K562 (cell line): ENCODE data around the gene CBX2. TPM values are rescaled to one million over a fixed set of nuclear protein-coding genes. Genes with fewer than 3 reads are reported as not detected.
A peak's percentile ranks its signal among the peaks of the same experiment; 100 is the strongest.

ENCODE experiments used
- AFF1 ChIP-seq, 2 experiments: fragments of 450-650 bp; IDR thresholded peaks; 2 replicates each; pipeline ENCODE4 v1.6.1; 2018; ENCODE audit warnings: mild to moderate bottlenecking in 2 of 2, low read depth in 1 of 2; ENCODE audit not compliant: partially characterized antibody in 2 of 2
- E2F6 ChIP-seq, 2 experiments: IDR thresholded peaks; 2 replicates each; pipeline ENCODE4 v1.6.1; 2011; ENCODE audit warnings: borderline replicate concordance in 1 of 2, control low read depth in 1 of 2, low read depth in 1 of 2, low read length in 1 of 2, mild to moderate bottlenecking in 1 of 2, mixed read lengths in 1 of 2, moderate library complexity in 1 of 2; ENCODE audit not compliant: insufficient read depth in 1 of 2, insufficient read length in 1 of 2, poor library complexity in 1 of 2, severe bottlenecking in 1 of 2; ENCODE audit errors: extremely low read depth in 1 of 2
- KDM1A ChIP-seq, 2 experiments: fragments of 450-650 bp; IDR thresholded peaks; 2 replicates each; pipeline ENCODE4 v1.6.1; 2016; ENCODE audit warnings: mild to moderate bottlenecking in 2 of 2
- NEUROD1 ChIP-seq: fragments of 150-350 bp; IDR thresholded peaks from 2 replicates; pipeline ENCODE4 v1.6.1; 2014; ENCODE audit warnings: borderline replicate concordance, low read length, low read depth; ENCODE audit not compliant: partially characterized antibody
- ZBTB40 ChIP-seq, 2 experiments: fragments of 450-650 bp in 1 of 2; sonication (generic) in 1 of 2; formaldehyde crosslinking in 1 of 2; IDR thresholded peaks; 2 replicates each; pipeline versions ENCODE4 v1.7.1 to v1.9.0; 2016 to 2022; ENCODE audit warnings: inconsistent platforms in 1 of 2, mild to moderate bottlenecking in 1 of 2, missing genetic modification reagents in 1 of 2
- ZBTB7A ChIP-seq: IDR thresholded peaks from 2 replicates; pipeline ENCODE4 v1.6.1; 2011; ENCODE audit warnings: low read depth, mild to moderate bottlenecking, low read length, moderate library complexity, borderline replicate concordance; ENCODE audit not compliant: control insufficient read depth
- ZNF165 ChIP-seq: fragments of 250-450 bp; sonication (Bioruptor Pico); IDR thresholded peaks from 2 replicates; pipeline ENCODE4 v1.4.0; 2020; ENCODE audit warnings: borderline replicate concordance
- ZNF174 ChIP-seq: fragments of 250-450 bp; sonication (Bioruptor Pico); IDR thresholded peaks from 2 replicates; pipeline ENCODE4 v1.4.0; 2020; ENCODE audit warnings: mild to moderate bottlenecking
- ZNF586 ChIP-seq: fragments of 450-650 bp; formaldehyde crosslinking; conservative IDR thresholded peaks from 2 replicates; pipeline ENCODE4 v1.4.0; 2020; ENCODE audit warnings: mild to moderate bottlenecking, moderate library complexity
- ZNF644 ChIP-seq: fragments of 200-800 bp; sonication (Bioruptor generic); IDR thresholded peaks from 2 replicates; pipeline ENCODE4 v1.6.1; 2016; ENCODE audit warnings: low read depth, missing genetic modification characterization, missing compliant biosample characterization
- polyA plus RNA-seq, 8 experiments: library from polyadenylated mRNA; depleted of rRNA in 4 of 8; stranded (reverse) in 5 of 8; unstranded in 3 of 8; fragments of >200 nt; fragmentation: Nextera tagmentation in 2 of 8; fragmentation: Illumina TruSeq in 1 of 8; extraction: Ambion mirVana in 2 of 8; extraction: Trizol in 1 of 8; gene quantifications; 2 replicates each; pipeline versions ENCODE4 v1.2.1 to v1.2.3, GENCODE V29; 2011 to 2014; ENCODE audit warnings: inconsistent platforms in 1 of 8, missing spikeins in 1 of 8
- total RNA-seq, 7 experiments: library from RNA; depleted of rRNA in 6 of 7; stranded (reverse); fragments of >200 nt in 6 of 7; fragmentation: Illumina TruSeq in 2 of 7; extraction: Trizol in 2 of 7; gene quantifications; 2 replicates each; pipeline versions ENCODE4 v1.2.1 to v1.2.3, GENCODE V29; 2011 to 2021; ENCODE audit warnings: low replicate concordance in 1 of 7

Gene CBX2
- total and polyA plus RNA-seq, 9 of the 15 experiments (the other 6 are each of a cell fraction or from before 2014, with no cell fraction given), result 0.66 to 26.9 (median 13.9) TPM

DNA sequence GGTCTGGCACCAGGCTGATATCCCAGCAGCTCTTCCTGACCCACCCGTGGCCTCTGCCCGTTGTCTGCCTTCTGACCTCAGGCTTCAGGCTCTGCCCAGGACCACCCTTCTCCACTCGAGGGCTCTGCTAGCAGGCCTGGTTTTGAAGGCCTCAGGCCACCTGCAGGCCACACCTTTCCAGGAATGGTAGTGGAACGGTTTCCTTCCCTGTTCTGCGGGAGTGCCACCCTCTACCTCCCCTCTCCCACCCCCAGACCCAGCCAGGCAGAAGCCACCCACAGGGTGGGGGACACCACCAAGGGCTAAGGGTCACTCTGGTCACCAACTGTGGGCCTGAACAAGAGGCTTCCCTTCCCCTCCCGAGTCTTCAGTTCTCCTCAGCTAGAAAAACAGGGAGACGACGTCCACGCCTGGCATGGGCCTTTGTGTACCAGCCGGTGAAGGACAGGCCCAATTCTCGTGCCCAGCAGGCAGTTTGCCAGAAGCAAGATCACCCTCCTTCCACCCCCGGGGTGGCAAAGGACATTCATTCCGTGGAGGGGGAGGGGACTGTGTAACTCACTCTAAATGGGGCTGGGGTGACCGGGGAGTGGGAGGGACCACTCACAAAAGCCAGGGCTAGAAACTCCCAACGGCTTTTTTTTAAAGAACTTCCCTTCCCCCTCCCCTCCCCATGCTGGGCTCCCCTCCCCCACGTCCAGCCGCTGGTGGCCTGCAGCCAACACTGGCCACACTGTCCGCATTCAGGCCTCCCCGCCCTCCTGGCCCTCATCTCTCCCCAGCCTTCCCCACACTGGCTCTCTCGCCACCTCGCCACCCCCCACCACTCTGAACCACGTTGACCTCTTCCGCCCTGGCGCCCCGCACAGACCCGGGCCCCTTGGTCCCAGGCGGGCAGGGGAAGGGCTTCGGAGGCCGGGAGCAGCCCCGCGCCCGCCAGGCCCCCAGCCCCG, 53.6 kb downstream of the CBX2 start (continued):
- TF ChIP-seq E2F6 (IDR thresholded peaks at IDR 0.05; ENCODE audit: borderline replicate concordance in 1 of 2, extremely low read depth in 1 of 2, insufficient read depth in 1 of 2, insufficient read length in 1 of 2, low read depth in 1 of 2, low read length in 1 of 2, poor library complexity in 1 of 2, severe bottlenecking in 1 of 2) (peak in 1 of 2 experiments; percentile 49), ZBTB7A (peak; percentile 91), ZNF165 (CRISPR knock-in tag) (no peak), ZBTB40 (IDR thresholded peaks at IDR 0.05) (peak; percentile 44; the same call in 1 of the 2 replicates), ZBTB40 (CRISPR knock-in tag; IDR thresholded peaks at IDR 0.05) (no peak), ZNF586 (CRISPR knock-in tag) (peak; percentile 50; the same call in 1 of the 2 replicates), AFF1 (IDR thresholded peaks at IDR 0.05; ENCODE audit: low read depth in 1 of 2, partially characterized antibody in 2 of 2) (peak in 1 of 2 experiments; percentile 35), KDM1A (IDR thresholded peaks at IDR 0.05) (no peak), NEUROD1 (peak; percentile 44), ZNF644 (tag) (peak; percentile 72), ZNF174 (no peak)
